ENCODE results near the gene SAMD8.

Gene SAMD8

GRCh38 chr10:75175046-75175445 is 63.6 kb downstream of the SAMD8 start:
- no peaks in the 10 kb centered on the region for H3K9me3 ChIP-seq
- no peak overlapping the region for H3K4me3 ChIP-seq (ENCODE audit: low read depth, low read length)
- no peaks in the 10 kb centered on the region for H3K27me3 ChIP-seq
- H3K4me1 ChIP-seq, result no peaks in the 10 kb centered on the region
- H3K36me3 ChIP-seq, result no peaks in the 10 kb centered on the region; the same call in 1 of the 2 replicates
- TF ChIP-seq CTCF (IDR thresholded peaks at IDR 0.05; ENCODE audit: low read depth, low read length), result no peak
- DNase-seq, result no peak

DNA sequence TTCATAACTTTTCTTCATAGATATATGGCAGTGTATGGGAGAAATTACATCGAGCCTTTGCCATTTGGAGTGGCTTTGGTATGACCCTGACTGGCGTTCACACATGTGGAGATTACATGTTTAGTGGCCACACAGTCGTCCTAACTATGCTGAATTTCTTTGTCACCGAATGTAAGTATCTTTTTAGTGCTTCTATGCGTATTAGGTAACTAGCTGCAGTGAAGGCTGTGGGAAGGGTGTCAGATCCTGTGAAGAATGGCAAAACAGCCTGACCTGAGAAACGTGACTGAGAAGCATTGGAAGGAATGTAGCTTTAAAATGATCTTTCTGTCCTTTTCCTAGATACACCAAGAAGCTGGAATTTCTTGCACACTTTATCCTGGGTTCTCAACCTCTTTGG is 64.6 kb downstream of the SAMD8 start:
- TF ChIP-seq CTCF (IDR thresholded peaks at IDR 0.05; ENCODE audit: low read depth, low read length), result no peak
- no peak for DNase-seq
- H3K27me3 ChIP-seq, result no peaks in the 10 kb centered on the region
- H3K4me1 ChIP-seq, result no peaks in the 10 kb centered on the region
- no peak overlapping the region for H3K4me3 ChIP-seq (ENCODE audit: low read depth, low read length)
- H3K9me3 ChIP-seq, result no peaks in the 10 kb centered on the region
- no peaks in the 10 kb centered on the region; the same call in 1 of the 2 replicates for H3K36me3 ChIP-seq

DNA sequence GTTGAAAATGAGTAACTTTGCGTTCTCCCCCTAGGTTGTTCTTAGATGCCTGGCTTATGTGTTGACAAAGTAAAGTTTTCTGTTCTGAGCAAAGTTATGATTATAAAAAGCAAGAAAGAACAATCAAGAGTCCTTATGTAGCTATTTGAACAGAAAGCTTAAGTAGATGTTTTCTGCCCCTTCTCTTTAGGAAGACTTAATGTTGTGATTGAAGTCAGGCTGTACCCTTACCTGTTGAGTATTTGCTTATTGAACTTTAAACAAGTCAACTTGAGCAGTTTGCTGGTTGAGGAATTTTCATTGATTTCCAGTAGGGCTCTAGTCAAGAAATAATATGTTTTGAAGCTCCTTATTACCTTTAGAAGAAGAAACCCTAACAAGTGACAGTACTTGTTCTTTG is 65.3 kb downstream of the SAMD8 start:
- Histone ChIP-seq H3K27me3 (no peaks in the 10 kb centered on the region), H3K4me3 (ENCODE audit: low read depth, low read length) (no peak overlapping the region), H3K36me3 (no peaks in the 10 kb centered on the region; the same call in 1 of the 2 replicates), H3K9me3 (no peaks in the 10 kb centered on the region), H3K4me1 (no peaks in the 10 kb centered on the region)
- TF ChIP-seq CTCF (IDR thresholded peaks at IDR 0.05; ENCODE audit: low read depth, low read length), result no peak
- no peak for DNase-seq

GRCh38 chr10:75179657-75180177 is 68.3 kb downstream of the SAMD8 start:
- Histone ChIP-seq H3K9me3 (no peaks in the 10 kb centered on the region), H3K4me1 (no peaks in the 10 kb centered on the region), H3K4me3 (ENCODE audit: low read depth, low read length) (no peak overlapping the region), H3K36me3 (no peaks in the 10 kb centered on the region; the same call in 1 of the 2 replicates), H3K27me3 (no peaks in the 10 kb centered on the region)
- DNase-seq, result no peak
- no peak for TF ChIP-seq CTCF (IDR thresholded peaks at IDR 0.05; ENCODE audit: low read depth, low read length)

- H3K4me3 ChIP-seq (ENCODE audit: low read depth, low read length), result no peak overlapping the region
- DNase-seq, result no peak
- H3K36me3 ChIP-seq, result no peaks in the 10 kb centered on the region
- TF ChIP-seq CTCF (IDR thresholded peaks at IDR 0.05; ENCODE audit: low read depth, low read length), result no peak
- no peaks in the 10 kb centered on the region for H3K4me1 ChIP-seq
- H3K9me3 ChIP-seq, result no peaks in the 10 kb centered on the region
- no peaks in the 10 kb centered on the region for H3K27me3 ChIP-seq
These were observed 69.1 kb downstream of the SAMD8 start for GRCh38 chr10:75180592-75180991.

- Histone ChIP-seq H3K4me3 (ENCODE audit: low read depth, low read length) (no peak overlapping the region), H3K4me1 (no peaks in the 10 kb centered on the region), H3K36me3 (no peaks in the 10 kb centered on the region), H3K9me3 (no peaks in the 10 kb centered on the region), H3K27me3 (no peaks in the 10 kb centered on the region)
- no peak for DNase-seq
- TF ChIP-seq CTCF (IDR thresholded peaks at IDR 0.05; ENCODE audit: low read depth, low read length), result no peak
These were observed 69.6 kb downstream of the SAMD8 start for GRCh38 chr10:75181073-75181472.

All from BE2C (cell line).